Measurements from ENCODE around the gene FREM2. TPM values are rescaled to one million over a fixed set of nuclear protein-coding genes. Genes with fewer than 3 reads are reported as not detected.

The FREM2 gene
- total RNA-seq, 1 experiment from 2014 or later = 25.4 TPM

GRCh38 chr13:38830442-38831045, 143.7 kb downstream of the FREM2 start:
- no peaks in the 10 kb centered on the region for H3K27me3 Mint-ChIP-seq (ENCODE audit: unreplicated experiment)
- H3K4me3 Mint-ChIP-seq (ENCODE audit: low read depth, unreplicated experiment) = no peak overlapping the region
- CTCF ChIA-PET = no interaction called here
- no peaks in the 10 kb centered on the region for H3K36me3 Mint-ChIP-seq (ENCODE audit: insufficient read depth, unreplicated experiment)
- no peak for DNase-seq
- no peak overlapping the region for H3K27ac Mint-ChIP-seq (ENCODE audit: unreplicated experiment)
- intact Hi-C loops (cut with micrococcal nuclease; ENCODE audit: unreplicated experiment) = no loop called here
- no peaks in the 10 kb centered on the region for H3K4me1 Mint-ChIP-seq (ENCODE audit: low read depth, unreplicated experiment)
- TF ChIP-seq CTCF (IDR thresholded peaks at IDR 0.05; ENCODE audit: unreplicated experiment) = no peak
- BruUV-seq (replicated peaks) = no TSS peak
- H3K9me3 Mint-ChIP-seq (ENCODE audit: low read depth, unreplicated experiment) = no peaks in the 10 kb centered on the region

- CTCF ChIA-PET = no interaction called here
- H3K9me3 Mint-ChIP-seq (ENCODE audit: low read depth, unreplicated experiment) = no peaks in the 10 kb centered on the region
- no peak overlapping the region for H3K27ac Mint-ChIP-seq (ENCODE audit: unreplicated experiment)
- no peak overlapping the region for H3K4me3 Mint-ChIP-seq (ENCODE audit: low read depth, unreplicated experiment)
- no peaks in the 10 kb centered on the region for H3K27me3 Mint-ChIP-seq (ENCODE audit: unreplicated experiment)
- no peak for TF ChIP-seq CTCF (IDR thresholded peaks at IDR 0.05; ENCODE audit: unreplicated experiment)
- DNase-seq = no peak
- no TSS peak for BruUV-seq (replicated peaks)
- H3K36me3 Mint-ChIP-seq (ENCODE audit: insufficient read depth, unreplicated experiment) = no peaks in the 10 kb centered on the region
- no peaks in the 10 kb centered on the region for H3K4me1 Mint-ChIP-seq (ENCODE audit: low read depth, unreplicated experiment)
- intact Hi-C loops (cut with micrococcal nuclease; ENCODE audit: unreplicated experiment) = no loop called here
These were observed 157.7 kb downstream of the FREM2 start for GRCh38 chr13:38844581-38844980.

- no peak overlapping the region for H3K4me3 Mint-ChIP-seq (ENCODE audit: low read depth, unreplicated experiment)
- DNase-seq = no peak
- H3K36me3 Mint-ChIP-seq (ENCODE audit: insufficient read depth, unreplicated experiment) = no peaks in the 10 kb centered on the region
- CTCF ChIA-PET = interaction anchor here (1.4 kb wide), 1 partner anchor 10 kb away, joined by 3 read pairs; no protein-coding TSS in a partner anchor
- H3K9me3 Mint-ChIP-seq (ENCODE audit: low read depth, unreplicated experiment) = no peaks in the 10 kb centered on the region
- no peaks in the 10 kb centered on the region for H3K4me1 Mint-ChIP-seq (ENCODE audit: low read depth, unreplicated experiment)
- H3K27me3 Mint-ChIP-seq (ENCODE audit: unreplicated experiment) = no peaks in the 10 kb centered on the region
- intact Hi-C loops (cut with micrococcal nuclease; ENCODE audit: unreplicated experiment) = no loop called here
- no TSS peak for BruUV-seq (replicated peaks)
- H3K27ac Mint-ChIP-seq (ENCODE audit: unreplicated experiment) = no peak overlapping the region
- TF ChIP-seq CTCF (IDR thresholded peaks at IDR 0.05; ENCODE audit: unreplicated experiment) = no peak
These were observed 161.5 kb downstream of the FREM2 start for GRCh38 chr13:38848360-38848759.

GRCh38 chr13:38849315-38849714, 162.4 kb downstream of the FREM2 start:
- no peaks in the 10 kb centered on the region for H3K4me1 Mint-ChIP-seq (ENCODE audit: low read depth, unreplicated experiment)
- CTCF ChIA-PET = interaction anchor here (1.4 kb wide), 1 partner anchor 9 kb away, joined by 3 read pairs; no protein-coding TSS in a partner anchor
- H3K27me3 Mint-ChIP-seq (ENCODE audit: unreplicated experiment) = no peaks in the 10 kb centered on the region
- intact Hi-C loops (cut with micrococcal nuclease; ENCODE audit: unreplicated experiment) = no loop called here
- no peak overlapping the region for H3K27ac Mint-ChIP-seq (ENCODE audit: unreplicated experiment)
- no peaks in the 10 kb centered on the region for H3K36me3 Mint-ChIP-seq (ENCODE audit: insufficient read depth, unreplicated experiment)
- BruUV-seq (replicated peaks) = no TSS peak
- DNase-seq = no peak
- TF ChIP-seq CTCF (IDR thresholded peaks at IDR 0.05; ENCODE audit: unreplicated experiment) = no peak
- no peak overlapping the region for H3K4me3 Mint-ChIP-seq (ENCODE audit: low read depth, unreplicated experiment)
- H3K9me3 Mint-ChIP-seq (ENCODE audit: low read depth, unreplicated experiment) = no peaks in the 10 kb centered on the region
